GM21390 (cell line): Measurements from ENCODE around the gene PLCB1.

ENCODE experiments used
- ATAC-seq: cut with Tn5 transposase; IDR thresholded peaks from one replicate; pipeline ENCODE4 v1.9.1; 2021; ENCODE audit not compliant: unreplicated experiment

Gene PLCB1

DNA sequence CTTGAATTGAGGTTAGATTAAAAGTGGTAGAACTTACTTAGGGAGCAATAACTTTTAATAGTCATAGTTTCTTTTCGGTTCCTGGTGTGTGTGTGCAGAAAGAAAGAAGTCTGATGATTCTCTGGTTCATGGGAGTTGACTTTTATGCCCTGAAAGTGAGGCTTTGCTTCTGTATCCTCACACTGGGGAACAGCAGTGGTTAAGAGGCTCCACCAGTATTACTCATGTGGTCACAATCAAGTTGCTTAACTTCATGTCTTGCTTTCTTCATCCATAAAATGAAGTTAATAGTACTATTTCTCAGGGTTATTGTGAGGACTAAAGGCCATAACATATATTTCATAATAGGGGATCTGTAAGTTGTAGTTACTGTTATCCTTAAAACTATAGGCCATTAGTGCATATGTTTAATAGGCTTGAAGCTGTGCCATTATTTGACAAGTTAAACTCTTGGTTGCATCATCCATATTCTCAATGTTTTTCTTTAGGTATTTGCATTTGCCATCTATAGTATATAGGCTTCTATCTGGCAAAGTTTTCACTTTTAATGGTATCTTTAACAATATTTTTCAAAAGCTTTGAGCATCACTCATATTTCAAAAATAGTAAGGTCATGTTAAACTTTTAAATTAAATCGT is 262.4 kb downstream of the PLCB1 start:
- ATAC-seq = peak; percentile 93

GRCh38 chr20:8395956-8396355 is 263.9 kb downstream of the PLCB1 start:
- no peak for ATAC-seq

- no peak for ATAC-seq
Measured at GRCh38 chr20:8398263-8399051, 266.4 kb downstream of the PLCB1 start.

- ATAC-seq = peak; percentile 99
Measured at GRCh38 chr20:8399947-8400346, 267.9 kb downstream of the PLCB1 start.

DNA sequence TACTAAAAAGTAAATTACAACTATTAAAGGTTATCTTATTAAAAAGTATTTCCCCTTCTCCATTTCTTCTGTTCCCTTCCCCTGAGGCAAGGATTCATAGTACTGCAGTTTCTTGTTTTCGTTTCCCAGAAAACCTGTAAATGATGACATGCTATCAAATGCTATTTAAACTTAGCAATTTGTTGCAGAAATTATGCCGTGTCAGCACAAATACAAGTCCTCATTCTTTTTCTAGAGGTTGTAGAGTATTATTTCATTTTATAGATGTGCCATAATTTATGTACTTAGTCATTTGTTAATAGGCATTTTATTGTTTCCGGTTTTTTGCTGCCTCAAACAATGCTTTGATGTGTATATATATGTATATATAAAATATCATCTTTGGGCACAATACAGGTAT is 268.4 kb downstream of the PLCB1 start:
- ATAC-seq = no peak

- ATAC-seq = no peak
Measured at GRCh38 chr20:8401556-8401955, 269.5 kb downstream of the PLCB1 start.

DNA sequence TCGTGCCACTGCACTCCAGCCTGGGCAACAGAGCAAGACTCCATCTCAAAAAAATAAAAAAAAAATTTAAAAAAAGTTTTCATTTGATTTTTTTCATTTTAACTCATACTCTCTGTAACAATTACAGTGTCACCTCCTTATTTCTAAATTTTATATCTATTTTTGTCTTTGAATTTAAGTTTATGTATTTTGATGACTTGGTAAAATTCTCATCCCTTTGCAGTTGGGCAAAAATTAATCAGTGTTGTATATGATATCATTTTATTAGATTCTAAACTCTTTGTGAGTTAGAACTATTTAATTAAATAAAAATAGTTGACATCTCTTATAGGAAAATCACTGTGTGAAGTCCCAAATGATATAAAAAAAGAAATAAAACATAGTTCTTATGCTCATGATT is 270.7 kb downstream of the PLCB1 start:
- no peak for ATAC-seq

- ATAC-seq = no peak
Measured at GRCh38 chr20:8404912-8405635, 273.0 kb downstream of the PLCB1 start.

DNA sequence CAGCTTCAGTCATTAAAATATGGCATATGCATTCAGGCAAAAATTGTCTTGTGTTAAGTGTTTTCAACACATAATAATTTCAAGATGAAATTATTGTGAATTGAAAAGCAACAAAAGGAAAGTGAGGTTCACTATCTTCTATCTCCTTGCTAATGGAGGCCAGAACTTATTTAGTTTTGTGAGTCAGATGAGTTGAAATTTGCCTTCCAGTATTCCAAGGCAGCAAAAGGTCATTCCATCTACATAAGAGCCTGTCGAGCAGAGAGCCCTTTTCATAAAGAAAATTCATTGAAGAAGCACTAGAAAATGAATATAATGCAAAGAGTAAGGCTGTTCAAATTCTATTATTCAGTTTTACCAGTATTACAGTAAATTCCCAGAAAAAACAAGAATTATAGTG is 274.3 kb downstream of the PLCB1 start:
- ATAC-seq = no peak

DNA sequence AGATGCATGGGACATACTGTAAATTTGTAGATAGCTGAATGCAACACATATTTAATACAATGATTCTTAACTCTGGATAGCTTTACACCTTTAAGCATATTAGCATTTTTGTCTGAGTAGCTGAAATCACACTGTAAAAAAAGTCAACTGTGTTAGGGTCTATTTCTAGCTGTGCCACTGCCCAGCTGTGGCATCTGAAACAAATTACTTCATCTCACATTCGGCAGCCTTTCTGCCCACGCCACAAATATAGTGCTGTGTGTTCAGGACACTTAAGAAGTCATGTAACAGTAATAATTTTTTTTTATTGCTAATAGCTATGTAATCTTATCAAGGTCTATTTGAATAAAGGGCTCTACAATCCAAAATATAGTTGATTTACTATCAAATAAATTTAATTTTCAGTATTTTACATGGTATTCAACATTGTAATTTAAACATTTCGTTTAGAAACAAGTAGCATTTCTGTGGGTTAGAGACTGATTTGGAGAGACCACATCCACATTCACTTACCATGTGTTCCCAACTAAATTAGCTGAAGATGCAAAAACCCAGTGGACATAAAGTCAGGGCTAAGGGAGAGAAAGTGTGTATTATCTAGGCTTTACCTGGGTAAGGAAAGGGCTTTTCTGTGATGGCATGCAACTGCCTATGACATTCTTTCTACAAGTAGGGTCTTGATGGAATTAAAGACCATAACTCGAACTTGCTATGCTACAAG is 276.7 kb downstream of the PLCB1 start:
- no peak for ATAC-seq

DNA sequence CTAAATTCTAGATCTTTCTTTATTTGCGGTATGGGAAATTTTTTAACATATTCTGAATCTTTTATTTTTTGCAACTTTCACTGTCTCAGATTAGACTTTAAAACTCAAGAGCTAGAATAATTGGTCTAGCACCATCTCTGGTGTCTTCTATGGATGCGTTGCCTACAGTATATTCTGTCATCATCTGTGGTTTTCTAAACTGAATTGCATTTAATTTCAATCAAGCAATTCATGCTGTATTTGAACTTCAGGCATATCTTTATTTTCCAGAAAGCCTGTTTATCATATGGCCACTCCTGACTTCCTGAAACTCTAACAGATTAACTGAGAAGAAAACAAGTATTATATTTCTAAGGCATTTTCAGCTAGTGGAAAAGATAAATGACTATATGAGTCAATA is 281.6 kb downstream of the PLCB1 start:
- ATAC-seq = no peak

DNA sequence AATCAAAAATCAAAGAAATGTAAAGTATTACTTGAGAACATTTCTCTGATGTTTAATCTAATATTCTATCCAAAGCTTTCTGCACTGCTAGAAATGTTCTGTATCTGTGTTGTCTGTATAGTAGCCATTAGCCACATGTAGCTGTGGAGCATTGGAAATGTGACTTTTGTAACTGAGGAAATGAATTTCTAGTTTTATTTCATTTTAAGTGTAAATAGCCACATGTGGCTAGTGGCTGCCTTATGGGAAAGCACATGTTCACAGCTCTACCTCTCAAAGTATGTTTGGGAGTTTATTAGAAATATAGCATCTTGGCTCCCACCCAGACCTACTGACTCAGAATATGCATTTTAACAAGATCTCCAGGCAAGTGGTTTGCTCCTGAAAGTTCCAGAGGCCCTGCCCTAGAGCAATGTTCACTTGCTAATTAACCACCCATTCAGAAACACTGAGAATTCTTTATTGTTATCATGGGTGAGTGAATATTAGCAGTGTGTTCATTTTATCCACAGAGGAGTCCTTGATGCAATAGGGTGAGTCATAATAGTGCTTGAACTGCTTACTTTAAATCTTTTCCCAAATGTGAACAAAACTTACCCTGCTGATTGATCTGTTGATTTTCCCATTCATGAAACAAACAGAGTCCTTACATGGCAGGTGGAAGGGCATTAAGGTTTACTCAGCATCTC is 282.7 kb downstream of the PLCB1 start:
- no peak for ATAC-seq

- ATAC-seq = no peak
Measured at GRCh38 chr20:8421981-8422380, 289.9 kb downstream of the PLCB1 start.

DNA sequence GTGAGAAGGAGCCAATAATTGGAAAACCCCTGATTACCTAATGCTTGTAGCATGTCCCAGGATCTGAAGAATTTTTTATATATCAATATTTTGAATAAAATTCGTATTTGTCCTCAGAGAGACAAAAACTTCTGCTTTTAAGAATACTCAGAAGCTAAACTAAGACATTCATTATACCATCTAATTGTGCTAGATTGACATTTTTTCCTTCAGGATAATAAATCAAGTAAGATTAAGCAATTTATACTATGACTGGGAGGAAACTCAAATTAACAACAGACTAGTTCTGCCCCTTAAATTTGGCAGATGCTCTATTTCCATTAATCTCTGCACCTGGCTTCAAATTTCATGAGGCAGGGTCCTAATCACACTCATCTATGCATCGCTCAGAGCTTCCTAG is 291.4 kb downstream of the PLCB1 start:
- no peak for ATAC-seq

DNA sequence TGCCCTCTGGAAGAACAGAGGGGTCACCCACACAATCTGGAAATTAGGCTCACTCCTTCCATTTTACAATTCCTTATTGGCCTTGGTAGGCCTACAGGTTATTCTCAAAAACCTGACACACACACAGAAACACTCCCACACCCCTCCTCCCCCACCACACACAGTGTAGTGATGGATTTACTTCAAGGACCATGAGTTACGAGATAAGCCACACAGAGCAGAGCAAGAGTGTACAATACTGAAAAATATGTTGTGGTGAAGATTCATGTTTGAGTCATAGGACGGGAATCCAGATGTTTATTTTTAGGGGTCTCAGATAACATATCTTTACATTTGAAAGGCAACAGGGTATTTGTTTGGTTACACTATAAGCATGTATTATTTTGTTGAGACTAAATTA is 291.9 kb downstream of the PLCB1 start:
- ATAC-seq = no peak

- ATAC-seq = no peak
Measured at GRCh38 chr20:8425016-8425415, 292.9 kb downstream of the PLCB1 start.

DNA sequence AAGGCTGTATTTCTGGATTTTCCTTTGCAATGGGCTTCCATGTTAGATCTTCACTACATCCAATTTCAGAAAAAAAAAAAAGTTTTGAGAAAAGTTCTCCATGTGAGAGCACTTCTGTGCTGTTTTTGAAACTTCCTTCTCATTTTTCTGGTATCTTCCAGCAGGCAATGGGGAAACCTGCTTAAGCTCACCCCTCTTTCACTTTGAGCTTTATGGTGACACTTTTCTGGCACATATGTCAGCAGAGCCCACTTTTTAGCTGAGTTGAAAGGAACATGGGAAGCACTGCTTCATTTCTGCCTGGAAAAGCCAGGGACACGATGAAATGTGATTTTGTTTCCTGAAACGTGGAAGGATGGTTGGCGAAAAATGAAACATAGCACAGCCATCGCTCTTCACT is 293.7 kb downstream of the PLCB1 start:
- ATAC-seq = no peak

- ATAC-seq = no peak
Measured at GRCh38 chr20:8427419-8428040, 295.5 kb downstream of the PLCB1 start.

- no peak for ATAC-seq
Measured at GRCh38 chr20:8428988-8429387, 296.9 kb downstream of the PLCB1 start.
